Measurements from ENCODE around the gene CDC45.
A peak's percentile ranks its signal among the peaks of the same experiment; 100 is the strongest.
"Not testable (repeated sequence)": the region's sequence is repeated elsewhere in the genome, so short reads cannot be mapped to it uniquely, and the experiment has no call there.

Gene CDC45

GRCh38 chr22:19479355-19480172 is at the start of gene CDC45:
CDC45 (plus strand) TSS chr22:19479920; CDS start chr22:19479969, 49 bp downstream.
- DNase-seq (ENCODE audit: low spot score), result peak; percentile 95

GRCh38 chr22:19429950-19430889 is 49.5 kb upstream of the CDC45 start:
- peak; percentile 12 for DNase-seq (ENCODE audit: low spot score)

GRCh38 chr22:19430890-19431541 is 48.7 kb upstream of the CDC45 start:
- no peak for DNase-seq (ENCODE audit: low spot score)

GRCh38 chr22:19431649-19432132 is 48.0 kb upstream of the CDC45 start, which contains the start of gene HIRA:
HIRA (minus strand) TSS chr22:19431733; CDS start chr22:19431476, 257 bp downstream.
- peak; percentile 74 for DNase-seq (ENCODE audit: low spot score)

GRCh38 chr22:19432133-19432851 is 47.4 kb upstream of the CDC45 start, which contains the start of gene MRPL40:
MRPL40 (plus strand) TSS chr22:19432545; CDS start chr22:19432555, 10 bp downstream.
- peak; percentile 89 for DNase-seq (ENCODE audit: low spot score)

GRCh38 chr22:19434401-19434800 is 45.3 kb upstream of the CDC45 start:
- DNase-seq (ENCODE audit: low spot score), result no peak

- DNase-seq (ENCODE audit: low spot score), result no peak
These were observed 44.7 kb upstream of the CDC45 start for GRCh38 chr22:19434829-19435580.

- DNase-seq (ENCODE audit: low spot score), result not testable (repeated sequence)
These were observed 43.1 kb upstream of the CDC45 start for GRCh38 chr22:19436444-19437161.

GRCh38 chr22:19438298-19438697 is 41.4 kb upstream of the CDC45 start:
- no peak for DNase-seq (ENCODE audit: low spot score)

GRCh38 chr22:19440411-19441195 is 39.1 kb upstream of the CDC45 start:
- DNase-seq (ENCODE audit: low spot score), result no peak

- DNase-seq (ENCODE audit: low spot score), result no peak
These were observed 37.6 kb upstream of the CDC45 start for GRCh38 chr22:19442166-19442565.

GRCh38 chr22:19443544-19444211 is 36.0 kb upstream of the CDC45 start:
- DNase-seq (ENCODE audit: low spot score), result no peak

GRCh38 chr22:19445279-19445982 is 34.3 kb upstream of the CDC45 start:
- not testable (repeated sequence) for DNase-seq (ENCODE audit: low spot score)

- no peak for DNase-seq (ENCODE audit: low spot score)
These were observed 33.0 kb upstream of the CDC45 start for GRCh38 chr22:19446603-19447329.

- peak; percentile 91 for DNase-seq (ENCODE audit: low spot score)
These were observed 32.2 kb upstream of the CDC45 start, which contains the start of gene C22orf39 for GRCh38 chr22:19447330-19448075. C22orf39 (minus strand) TSS chr22:19447711; CDS start chr22:19447688, 23 bp downstream.

GRCh38 chr22:19448076-19448607 is 31.6 kb upstream of the CDC45 start:
- DNase-seq (ENCODE audit: low spot score), result no peak
